Muscle layer of duodenum (tissue), 2 donors: ENCODE results near the gene TBC1D22A.
"Not testable (repeated sequence)": the region's sequence is repeated elsewhere in the genome, so short reads cannot be mapped to it uniquely, and the experiment has no call there.

Source experiments
- H3K27ac ChIP-seq: one replicate; pipeline ENCODE4 v1.7.0; 2013; ENCODE audit warnings: mild to moderate bottlenecking, low read length
- H3K27me3 ChIP-seq: one replicate; pipeline ENCODE4 v1.7.0; 2013; ENCODE audit warnings: low read depth, mild to moderate bottlenecking, control low read depth, low read length
- H3K36me3 ChIP-seq, 2 donors: one replicate each; pipeline ENCODE4 v1.7.0; 2013; ENCODE audit warnings: low read length in 2 of 2, control low read depth in 1 of 2, mild to moderate bottlenecking in 1 of 2; ENCODE audit not compliant: insufficient read depth in 2 of 2, control insufficient read depth in 1 of 2
- H3K4me1 ChIP-seq, 2 donors: one replicate each; pipeline ENCODE4 v1.7.0; 2013; ENCODE audit warnings: low read length in 2 of 2, mild to moderate bottlenecking in 2 of 2, control low read depth in 1 of 2, moderate library complexity in 1 of 2; ENCODE audit not compliant: insufficient read depth in 2 of 2, control insufficient read depth in 1 of 2
- H3K4me3 ChIP-seq, 2 donors: one replicate each; pipeline ENCODE4 v1.7.0; 2013; ENCODE audit warnings: low read length in 2 of 2, low read depth in 1 of 2, mild to moderate bottlenecking in 1 of 2
- H3K9me3 ChIP-seq, 2 donors: one replicate each; pipeline ENCODE4 v1.7.0; 2013; ENCODE audit warnings: low read length in 2 of 2, control low read depth in 1 of 2, mild to moderate bottlenecking in 1 of 2; ENCODE audit not compliant: control insufficient read depth in 1 of 2
- donor health status: healthy.

The TBC1D22A gene

GRCh38 chr22:46730568-46731245 lies 31.7 kb upstream of the TBC1D22A start:
- Histone ChIP-seq H3K4me1 (peaks cover 36 to 72% of the 10 kb centered on the region in 2 donors), H3K36me3 (peaks cover under 1 to 3% of the 10 kb centered on the region in 2 donors), H3K9me3 (no peaks in the 10 kb centered on the region), H3K4me3 (no peak overlapping the region), H3K27me3 (no peaks in the 10 kb centered on the region), H3K27ac (no peak overlapping the region)

GRCh38 chr22:46731246-46732040 lies 31.0 kb upstream of the TBC1D22A start:
- Histone ChIP-seq H3K4me1 (peaks cover 42 to 79% of the 10 kb centered on the region in 2 donors), H3K27me3 (no peaks in the 10 kb centered on the region), H3K27ac (no peak overlapping the region), H3K9me3 (no peaks in the 10 kb centered on the region), H3K4me3 (no peak overlapping the region), H3K36me3 (peaks cover 0 to 3% of the 10 kb centered on the region in 2 donors)

- no peak overlapping the region for H3K27ac ChIP-seq
- H3K4me3 ChIP-seq, result no peak overlapping the region
- no peaks in the 10 kb centered on the region for H3K9me3 ChIP-seq
- peaks cover 0 to 3% of the 10 kb centered on the region in 2 donors for H3K36me3 ChIP-seq
- H3K4me1 ChIP-seq, result peaks cover 44 to 85% of the 10 kb centered on the region in 2 donors
- no peaks in the 10 kb centered on the region for H3K27me3 ChIP-seq
Observed at GRCh38 chr22:46732041-46732379, 30.4 kb upstream of the TBC1D22A start.

GRCh38 chr22:46732513-46732912 lies 29.9 kb upstream of the TBC1D22A start:
- Histone ChIP-seq H3K4me3 (no peak overlapping the region), H3K9me3 (no peaks in the 10 kb centered on the region), H3K36me3 (peaks cover 0 to 3% of the 10 kb centered on the region in 2 donors), H3K27ac (no peak overlapping the region), H3K4me1 (peaks cover 44 to 86% of the 10 kb centered on the region in 2 donors), H3K27me3 (no peaks in the 10 kb centered on the region)

GRCh38 chr22:46734213-46734722 lies 28.2 kb upstream of the TBC1D22A start:
- not testable (repeated sequence) for H3K4me3 ChIP-seq, H3K27me3 ChIP-seq, H3K9me3 ChIP-seq, H3K36me3 ChIP-seq
- Histone ChIP-seq H3K4me1 (peaks cover 43 to 77% of the 10 kb centered on the region in 2 donors), H3K27ac (peak overlapping the region; percentile 40)

GRCh38 chr22:46734830-46735453 lies 27.5 kb upstream of the TBC1D22A start:
- Histone ChIP-seq H3K27ac (peak overlapping the region; percentile 40), H3K4me1 (peaks cover 44 to 79% of the 10 kb centered on the region in 2 donors), H3K4me3 (peak overlapping the region in 1 of 2 donors; percentile 2), H3K27me3 (no peaks in the 10 kb centered on the region), H3K9me3 (no peaks in the 10 kb centered on the region), H3K36me3 (no peaks in the 10 kb centered on the region)

- peaks cover 36 to 74% of the 10 kb centered on the region in 2 donors for H3K4me1 ChIP-seq
- peak overlapping the region; percentile 73 to 79 for H3K4me3 ChIP-seq
- H3K27ac ChIP-seq, result peak overlapping the region; percentile 69
- no peaks in the 10 kb centered on the region for H3K36me3 ChIP-seq
- no peaks in the 10 kb centered on the region for H3K27me3 ChIP-seq
- no peaks in the 10 kb centered on the region for H3K9me3 ChIP-seq
Observed at GRCh38 chr22:46735747-46736608, 26.5 kb upstream of the TBC1D22A start.

GRCh38 chr22:46736705-46737104 lies 25.7 kb upstream of the TBC1D22A start:
- Histone ChIP-seq H3K27me3 (no peaks in the 10 kb centered on the region), H3K27ac (peak overlapping the region; percentile 69), H3K9me3 (no peaks in the 10 kb centered on the region), H3K36me3 (no peaks in the 10 kb centered on the region), H3K4me3 (peak overlapping the region; percentile 73 to 79), H3K4me1 (peaks cover 32 to 66% of the 10 kb centered on the region in 2 donors)

GRCh38 chr22:46737105-46737975 lies 25.1 kb upstream of the TBC1D22A start:
- H3K27me3 ChIP-seq, result no peaks in the 10 kb centered on the region
- peak overlapping the region; percentile 73 to 79 for H3K4me3 ChIP-seq
- no peaks in the 10 kb centered on the region for H3K36me3 ChIP-seq
- H3K9me3 ChIP-seq, result no peaks in the 10 kb centered on the region
- peaks cover 32 to 61% of the 10 kb centered on the region in 2 donors for H3K4me1 ChIP-seq
- peak overlapping the region; percentile 69 for H3K27ac ChIP-seq
